ENCODE data around the gene C9orf153. TPM values are rescaled to one million over a fixed set of nuclear protein-coding genes. Genes with fewer than 3 reads are reported as not detected.
"Not testable (repeated sequence)": the region's sequence is repeated elsewhere in the genome, so short reads cannot be mapped to it uniquely, and the experiment has no call there.

The C9orf153 gene
- total RNA-seq, 1 donor from 2014 or later = 0.95 TPM

DNA sequence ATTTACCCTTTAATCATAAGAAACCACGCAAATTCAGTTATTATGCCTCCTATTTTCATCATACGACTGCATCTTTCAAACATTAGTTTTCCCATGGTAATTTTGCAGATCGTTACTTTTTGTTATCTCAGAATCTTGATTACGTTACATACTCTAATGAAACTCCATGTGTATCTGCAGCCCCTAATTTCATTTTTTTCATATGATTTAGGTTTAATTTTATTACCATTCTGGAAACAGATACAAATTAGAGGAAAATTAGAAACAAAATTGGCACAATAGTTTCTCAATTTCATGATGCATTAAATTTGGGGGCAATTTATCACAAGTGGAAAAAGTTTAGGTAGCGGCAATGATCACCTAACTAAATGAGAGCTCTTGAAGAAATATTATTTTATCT, 52.3 kb downstream of the C9orf153 start:
- intact Hi-C loops (cut with DNase I) = no loop called here
- ATAC-seq = no peak

GRCh38 chr9:86202338-86202882, 57.0 kb downstream of the C9orf153 start:
- Histone ChIP-seq H3K27me3 (ENCODE audit: low read depth) (no peaks in the 10 kb centered on the region), H3K27ac (no peak overlapping the region), H3K4me3 (no peak overlapping the region), H3K36me3 (no peaks in the 10 kb centered on the region), H3K4me1 (no peaks in the 10 kb centered on the region), H3K9me3 (no peaks in the 10 kb centered on the region)
- ATAC-seq (peak; percentile 71 to 74), DNase-seq (no peak)
- peak; percentile 84 for TF ChIP-seq CTCF (IDR thresholded peaks at IDR 0.05)
- intact Hi-C loops (cut with DNase I) = no loop called here

More for the DNA sequence above, 52.3 kb downstream of the C9orf153 start:
- Histone ChIP-seq H3K27me3 (ENCODE audit: low read depth) (no peaks in the 10 kb centered on the region), H3K36me3 (no peaks in the 10 kb centered on the region), H3K27ac (no peak overlapping the region), H3K4me1 (no peaks in the 10 kb centered on the region), H3K9me3 (no peaks in the 10 kb centered on the region), H3K4me3 (no peak overlapping the region)
- TF ChIP-seq CTCF (IDR thresholded peaks at IDR 0.05) = no peak
- DNase-seq = no peak

GRCh38 chr9:86201474-86202337, 57.8 kb downstream of the C9orf153 start:
- Histone ChIP-seq H3K36me3 (no peaks in the 10 kb centered on the region), H3K4me1 (no peaks in the 10 kb centered on the region), H3K27me3 (ENCODE audit: low read depth) (no peaks in the 10 kb centered on the region), H3K27ac (no peak overlapping the region), H3K4me3 (no peak overlapping the region), H3K9me3 (no peaks in the 10 kb centered on the region)
- no peak for DNase-seq
- no peak for ATAC-seq
- intact Hi-C loops (cut with DNase I) = no loop called here
- no peak for TF ChIP-seq CTCF (IDR thresholded peaks at IDR 0.05)

DNA sequence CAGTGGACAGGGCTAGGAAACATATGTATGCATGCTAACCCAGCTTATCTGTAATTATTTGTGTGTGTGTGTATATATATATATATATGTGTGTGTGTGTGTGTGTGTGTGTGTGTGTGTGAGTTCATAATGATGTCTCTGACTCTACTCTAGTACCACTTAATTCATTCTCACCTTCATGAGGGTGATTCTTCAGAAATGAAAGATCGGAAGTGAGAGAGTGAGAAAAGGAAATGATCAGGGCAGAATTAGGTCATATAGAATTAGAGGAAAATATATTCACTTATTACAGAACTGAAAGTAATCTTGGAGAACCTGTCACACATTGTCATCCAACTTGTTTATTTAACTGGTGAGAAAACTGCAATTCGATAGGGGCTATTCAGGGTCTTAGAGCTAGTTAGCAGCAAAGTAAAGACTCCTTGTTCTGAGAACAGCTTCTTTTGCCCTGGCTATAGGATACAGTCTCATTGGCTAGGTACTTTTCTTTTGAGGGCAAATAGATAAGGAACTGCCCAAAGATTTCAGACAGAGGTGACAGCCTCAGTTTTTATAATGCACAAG, 58.8 kb downstream of the C9orf153 start:
- Histone ChIP-seq H3K27ac (no peak overlapping the region), H3K9me3 (no peaks in the 10 kb centered on the region), H3K27me3 (ENCODE audit: low read depth) (no peaks in the 10 kb centered on the region), H3K36me3 (no peaks in the 10 kb centered on the region), H3K4me3 (no peak overlapping the region), H3K4me1 (no peaks in the 10 kb centered on the region)
- intact Hi-C loops (cut with DNase I) = no loop called here
- ATAC-seq (no peak), DNase-seq (no peak)
- no peak for TF ChIP-seq CTCF (IDR thresholded peaks at IDR 0.05)

DNA sequence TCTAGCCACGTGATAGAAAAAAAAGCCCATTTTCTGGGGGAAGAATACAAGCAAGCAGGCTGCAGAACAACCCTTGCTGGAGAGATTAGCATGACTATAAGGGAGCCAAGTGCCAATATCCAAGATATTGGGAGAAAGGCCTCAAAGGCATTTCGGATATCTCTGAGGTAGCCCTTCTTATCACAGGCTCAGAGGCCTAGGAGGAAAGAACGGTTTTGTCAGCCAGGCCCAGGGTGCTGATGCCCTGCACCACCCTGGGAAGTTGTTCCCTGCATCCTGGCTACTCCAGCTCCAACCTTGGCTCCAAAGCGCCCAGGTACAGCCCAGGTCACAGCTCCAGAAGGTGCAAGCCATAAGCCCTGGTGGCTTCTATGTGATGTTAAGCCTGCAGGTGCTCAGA, 66.4 kb downstream of the C9orf153 start:
- Histone ChIP-seq H3K27me3 (ENCODE audit: low read depth) (no peaks in the 10 kb centered on the region), H3K4me1 (no peaks in the 10 kb centered on the region), H3K36me3 (no peaks in the 10 kb centered on the region), H3K4me3 (no peak overlapping the region), H3K9me3 (peaks cover 15% of the 10 kb centered on the region), H3K27ac (no peak overlapping the region)
- DNase-seq = no peak
- no peak for ATAC-seq
- intact Hi-C loops (cut with DNase I) = no loop called here
- TF ChIP-seq CTCF (IDR thresholded peaks at IDR 0.05) = no peak

GRCh38 chr9:86190700-86191099, 68.8 kb downstream of the C9orf153 start:
- not testable (repeated sequence) for ATAC-seq, DNase-seq

More at GRCh38 chr9:86190700-86191099, 68.8 kb downstream of the C9orf153 start:
- H3K27me3 ChIP-seq (ENCODE audit: low read depth); H3K36me3 ChIP-seq; H3K4me3 ChIP-seq; intact Hi-C loops (cut with DNase I); H3K27ac ChIP-seq; H3K4me1 ChIP-seq: not testable (repeated sequence)
- peaks cover 15% of the 10 kb centered on the region for H3K9me3 ChIP-seq

Data from lower lobe of right lung (tissue), 2 donors.